GM10266 (cell line): ENCODE results near the gene UQCRFS1.

Source experiments
- DNase-seq: peaks from one replicate; pipeline ENCODE4 v3.0.0; 2012; ENCODE audit errors: extremely low spot score
- CTCF ChIP-seq: IDR thresholded peaks from 2 replicates; pipeline ENCODE4 v1.5.1; 2012; ENCODE audit warnings: mild to moderate bottlenecking, low read depth; ENCODE audit not compliant: control insufficient read depth, insufficient read depth; ENCODE audit errors: missing control alignments

Gene UQCRFS1

GRCh38 chr19:29194658-29195057 is 18.3 kb downstream of the UQCRFS1 start:
- no peak for TF ChIP-seq CTCF
- DNase-seq: no peak

GRCh38 chr19:29193155-29193554 is 19.8 kb downstream of the UQCRFS1 start:
- TF ChIP-seq CTCF: no peak
- DNase-seq: no peak

- TF ChIP-seq CTCF: no peak
- no peak for DNase-seq
Measured at GRCh38 chr19:29191005-29191404, 21.9 kb downstream of the UQCRFS1 start.

- no peak for DNase-seq
- no peak for TF ChIP-seq CTCF
Measured at GRCh38 chr19:29189033-29189360, 24.0 kb downstream of the UQCRFS1 start.

- DNase-seq: no peak
- TF ChIP-seq CTCF: no peak
Measured at GRCh38 chr19:29188289-29189032, 24.5 kb downstream of the UQCRFS1 start.

- no peak for TF ChIP-seq CTCF
- DNase-seq: no peak
Measured at GRCh38 chr19:29187676-29188075, 25.3 kb downstream of the UQCRFS1 start.

- DNase-seq: no peak
- no peak for TF ChIP-seq CTCF
Measured at GRCh38 chr19:29185427-29185826, 27.5 kb downstream of the UQCRFS1 start.
